ENCODE data around the gene GPR146. TPM values are rescaled to one million over a fixed set of nuclear protein-coding genes. Genes with fewer than 3 reads are reported as not detected.

The GPR146 gene
- total and polyA plus RNA-seq, 9 of the 15 experiments (the other 6 are each of a cell fraction or from before 2014, with no cell fraction given) = 0.22 to 3.6 (median 0.64) TPM; not detected in 2

DNA sequence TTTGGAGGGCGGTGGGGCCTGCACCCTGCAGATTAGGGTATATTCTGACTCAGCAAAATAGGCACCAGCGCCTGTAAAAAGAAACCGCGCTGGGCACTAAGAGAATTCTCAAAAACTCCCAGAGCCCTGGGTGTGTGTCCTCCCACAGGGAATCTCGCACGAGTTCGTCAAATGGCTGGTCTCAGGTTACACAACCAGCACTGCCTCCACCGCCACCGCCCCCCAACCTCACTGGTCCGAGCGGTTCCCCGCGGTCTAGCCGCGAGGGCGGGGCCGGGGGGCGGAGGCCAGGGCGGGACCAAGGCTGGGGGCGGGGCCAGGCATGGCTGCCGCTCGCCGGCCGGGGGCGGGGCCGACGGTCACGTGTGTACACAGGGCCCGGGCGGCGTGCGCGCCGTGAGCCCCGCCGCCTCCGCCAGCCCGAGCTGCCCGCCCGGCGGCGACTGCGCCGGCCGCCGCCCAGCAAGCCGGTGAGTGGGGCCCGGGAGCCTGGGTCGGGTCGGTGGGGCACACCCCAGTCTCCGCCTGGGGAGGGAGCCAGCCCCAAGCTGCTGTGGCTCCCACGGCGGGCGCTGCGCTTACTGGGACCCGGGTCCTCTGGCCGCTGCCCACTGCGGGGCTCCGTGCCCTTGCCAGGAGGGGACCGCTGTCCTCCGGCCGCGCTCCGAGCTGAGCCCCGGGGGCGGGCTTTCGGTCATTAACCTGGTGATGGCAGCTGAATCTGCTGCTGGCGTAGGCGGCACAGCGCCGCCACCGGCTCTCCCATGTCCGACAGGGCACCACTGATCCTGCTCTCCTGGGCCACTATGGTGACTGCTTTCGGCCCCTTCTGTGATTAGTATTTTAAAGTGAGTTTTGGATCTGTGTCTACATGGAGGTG, at the start of gene GPR146 (continued):
- TF ChIP-seq, protein P1, sequence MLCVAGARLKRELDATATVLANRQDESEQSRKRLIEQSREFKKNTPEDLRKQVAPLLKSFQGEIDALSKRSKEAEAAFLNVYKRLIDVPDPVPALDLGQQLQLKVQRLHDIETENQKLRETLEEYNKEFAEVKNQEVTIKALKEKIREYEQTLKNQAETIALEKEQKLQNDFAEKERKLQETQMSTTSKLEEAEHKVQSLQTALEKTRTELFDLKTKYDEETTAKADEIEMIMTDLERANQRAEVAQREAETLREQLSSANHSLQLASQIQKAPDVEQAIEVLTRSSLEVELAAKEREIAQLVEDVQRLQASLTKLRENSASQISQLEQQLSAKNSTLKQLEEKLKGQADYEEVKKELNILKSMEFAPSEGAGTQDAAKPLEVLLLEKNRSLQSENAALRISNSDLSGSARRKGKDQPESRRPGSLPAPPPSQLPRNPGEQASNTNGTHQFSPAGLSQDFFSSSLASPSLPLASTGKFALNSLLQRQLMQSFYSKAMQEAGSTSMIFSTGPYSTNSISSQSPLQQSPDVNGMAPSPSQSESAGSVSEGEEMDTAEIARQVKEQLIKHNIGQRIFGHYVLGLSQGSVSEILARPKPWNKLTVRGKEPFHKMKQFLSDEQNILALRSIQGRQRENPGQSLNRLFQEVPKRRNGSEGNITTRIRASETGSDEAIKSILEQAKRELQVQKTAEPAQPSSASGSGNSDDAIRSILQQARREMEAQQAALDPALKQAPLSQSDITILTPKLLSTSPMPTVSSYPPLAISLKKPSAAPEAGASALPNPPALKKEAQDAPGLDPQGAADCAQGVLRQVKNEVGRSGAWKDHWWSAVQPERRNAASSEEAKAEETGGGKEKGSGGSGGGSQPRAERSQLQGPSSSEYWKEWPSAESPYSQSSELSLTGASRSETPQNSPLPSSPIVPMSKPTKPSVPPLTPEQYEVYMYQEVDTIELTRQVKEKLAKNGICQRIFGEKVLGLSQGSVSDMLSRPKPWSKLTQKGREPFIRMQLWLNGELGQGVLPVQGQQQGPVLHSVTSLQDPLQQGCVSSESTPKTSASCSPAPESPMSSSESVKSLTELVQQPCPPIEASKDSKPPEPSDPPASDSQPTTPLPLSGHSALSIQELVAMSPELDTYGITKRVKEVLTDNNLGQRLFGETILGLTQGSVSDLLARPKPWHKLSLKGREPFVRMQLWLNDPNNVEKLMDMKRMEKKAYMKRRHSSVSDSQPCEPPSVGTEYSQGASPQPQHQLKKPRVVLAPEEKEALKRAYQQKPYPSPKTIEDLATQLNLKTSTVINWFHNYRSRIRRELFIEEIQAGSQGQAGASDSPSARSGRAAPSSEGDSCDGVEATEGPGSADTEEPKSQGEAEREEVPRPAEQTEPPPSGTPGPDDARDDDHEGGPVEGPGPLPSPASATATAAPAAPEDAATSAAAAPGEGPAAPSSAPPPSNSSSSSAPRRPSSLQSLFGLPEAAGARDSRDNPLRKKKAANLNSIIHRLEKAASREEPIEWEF (CRISPR knock-in tag; IDR thresholded peaks at IDR 0.05) = no peak
- TF ChIP-seq PURB (CRISPR knock-in tag; IDR thresholded peaks at IDR 0.05; ENCODE audit: low read depth) = no peak
- no peak for TF ChIP-seq DACH1 (IDR thresholded peaks at IDR 0.05; ENCODE audit: partially characterized antibody)
- TF ChIP-seq TAL1 (IDR thresholded peaks at IDR 0.05) = peak; percentile 79
- TF ChIP-seq POU5F1 (IDR thresholded peaks at IDR 0.05; ENCODE audit: borderline replicate concordance, low read depth, low read length, partially characterized antibody) = no peak
- TF ChIP-seq, protein P2, sequence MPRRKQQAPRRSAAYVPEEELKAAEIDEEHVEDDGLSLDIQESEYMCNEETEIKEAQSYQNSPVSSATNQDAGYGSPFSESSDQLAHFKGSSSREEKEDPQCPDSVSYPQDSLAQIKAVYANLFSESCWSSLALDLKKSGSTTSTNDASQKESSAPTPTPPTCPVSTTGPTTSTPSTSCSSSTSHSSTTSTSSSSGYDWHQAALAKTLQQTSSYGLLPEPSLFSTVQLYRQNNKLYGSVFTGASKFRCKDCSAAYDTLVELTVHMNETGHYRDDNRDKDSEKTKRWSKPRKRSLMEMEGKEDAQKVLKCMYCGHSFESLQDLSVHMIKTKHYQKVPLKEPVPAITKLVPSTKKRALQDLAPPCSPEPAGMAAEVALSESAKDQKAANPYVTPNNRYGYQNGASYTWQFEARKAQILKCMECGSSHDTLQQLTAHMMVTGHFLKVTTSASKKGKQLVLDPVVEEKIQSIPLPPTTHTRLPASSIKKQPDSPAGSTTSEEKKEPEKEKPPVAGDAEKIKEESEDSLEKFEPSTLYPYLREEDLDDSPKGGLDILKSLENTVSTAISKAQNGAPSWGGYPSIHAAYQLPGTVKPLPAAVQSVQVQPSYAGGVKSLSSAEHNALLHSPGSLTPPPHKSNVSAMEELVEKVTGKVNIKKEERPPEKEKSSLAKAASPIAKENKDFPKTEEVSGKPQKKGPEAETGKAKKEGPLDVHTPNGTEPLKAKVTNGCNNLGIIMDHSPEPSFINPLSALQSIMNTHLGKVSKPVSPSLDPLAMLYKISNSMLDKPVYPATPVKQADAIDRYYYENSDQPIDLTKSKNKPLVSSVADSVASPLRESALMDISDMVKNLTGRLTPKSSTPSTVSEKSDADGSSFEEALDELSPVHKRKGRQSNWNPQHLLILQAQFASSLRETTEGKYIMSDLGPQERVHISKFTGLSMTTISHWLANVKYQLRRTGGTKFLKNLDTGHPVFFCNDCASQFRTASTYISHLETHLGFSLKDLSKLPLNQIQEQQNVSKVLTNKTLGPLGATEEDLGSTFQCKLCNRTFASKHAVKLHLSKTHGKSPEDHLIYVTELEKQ (CRISPR knock-in tag; IDR thresholded peaks at IDR 0.05) = no peak
- peak; percentile 96 for TF ChIP-seq DPF2 (IDR thresholded peaks at IDR 0.05)
- TF ChIP-seq NFE2L1 (tag; IDR thresholded peaks at IDR 0.05; ENCODE audit: borderline replicate concordance, low read depth) = peak; percentile 36; the same call in 1 of the 2 replicates
- no peak for TF ChIP-seq SIRT6 (IDR thresholded peaks at IDR 0.05; ENCODE audit: low read depth, low read length)
